Liver (tissue), 3 donors: Measurements from ENCODE around the gene PCDHB12.
"Not testable (repeated sequence)": the region's sequence is repeated elsewhere in the genome, so short reads cannot be mapped to it uniquely, and the experiment has no call there.

Experiments used
- ATF3 ChIP-seq: IDR thresholded peaks from 2 replicates; pipeline ENCODE4 v1.6.1; 2016; ENCODE audit warnings: antibody characterized with exemption
- CTCF ChIP-seq: fragments of 150-350 bp; IDR thresholded peaks from 2 replicates; pipeline ENCODE4 v1.5.1; 2017; ENCODE audit warnings: improper control_type of control experiment, low read depth, low read length; ENCODE audit not compliant: missing input control
- EGR1 ChIP-seq, 2 donors: IDR thresholded peaks; 2 replicates each; pipeline ENCODE4 v1.6.1; 2016 to 2018; ENCODE audit warnings: antibody characterized with exemption in 2 of 2, low read depth in 2 of 2
- FOXA1 ChIP-seq: IDR thresholded peaks from 2 replicates; pipeline ENCODE4 v1.6.1; 2016; ENCODE audit warnings: antibody characterized with exemption
- GABPA ChIP-seq, 2 donors: IDR thresholded peaks in 1 of 2; conservative IDR thresholded peaks in 1 of 2; 2 replicates each; pipeline ENCODE4 v1.6.1; 2016; ENCODE audit warnings: antibody characterized with exemption in 2 of 2, mild to moderate bottlenecking in 1 of 2, moderate library complexity in 1 of 2
- MAX ChIP-seq: IDR thresholded peaks from 2 replicates; pipeline ENCODE4 v1.6.1; 2016; ENCODE audit warnings: antibody characterized with exemption
- REST ChIP-seq: IDR thresholded peaks from 2 replicates; pipeline ENCODE4 v1.6.1; 2016; ENCODE audit warnings: antibody characterized with exemption, mild to moderate bottlenecking
- RXRA ChIP-seq, 2 donors: IDR thresholded peaks; 2 replicates each; pipeline ENCODE4 v1.6.1; 2017 to 2018; ENCODE audit warnings: antibody characterized with exemption in 2 of 2, mild to moderate bottlenecking in 1 of 2
- SP1 ChIP-seq: IDR thresholded peaks from 2 replicates; pipeline ENCODE4 v1.6.1; 2018; ENCODE audit warnings: antibody characterized with exemption, mild to moderate bottlenecking
- TAF1 ChIP-seq: conservative IDR thresholded peaks from 2 replicates; pipeline ENCODE4 v1.6.1; 2016; ENCODE audit warnings: antibody characterized with exemption, mild to moderate bottlenecking
- YY1 ChIP-seq: IDR thresholded peaks from 2 replicates; pipeline ENCODE4 v1.6.1; 2016; ENCODE audit warnings: antibody characterized with exemption, mild to moderate bottlenecking
- ZBTB33 ChIP-seq: IDR thresholded peaks from 2 replicates; pipeline ENCODE4 v1.6.1; 2016; ENCODE audit warnings: antibody characterized with exemption
- donor health status: healthy.
- donor health status: healthy.

- TF ChIP-seq CTCF; ZBTB33; EGR1 (IDR thresholded peaks at IDR 0.05; ENCODE audit: low read depth in 2 of 2); REST; ATF3; SP1; TAF1; YY1; RXRA (IDR thresholded peaks at IDR 0.05); MAX; FOXA1; GABPA (IDR thresholded peaks at IDR 0.05 in 1 of 2, conservative IDR thresholded peaks at IDR 0.05 in 1 of 2): not testable (repeated sequence)
Observed at GRCh38 chr5:141215504-141215903, 7.0 kb downstream of the PCDHB12 start.
